ENCODE measurements around the gene LBX2.
A peak's percentile ranks its signal among the peaks of the same experiment; 100 is the strongest.

LBX2 gene

GRCh38 chr2:74499267-74499939, at the start of gene LBX2:
Gene LBX2, minus strand, starts transcription at chr2:74499603. Its CDS starts 66 bp downstream, at chr2:74499537.
- DNase-seq (ENCODE audit: low spot score) (no peak), FAIRE-seq (no peak)

GRCh38 chr2:74548285-74548899, 49.0 kb upstream of the LBX2 start:
- no peak for DNase-seq (ENCODE audit: low spot score)

GRCh38 chr2:74546004-74546403, 46.6 kb upstream of the LBX2 start:
- DNase-seq (ENCODE audit: low spot score) (no peak), FAIRE-seq (no peak)

More at GRCh38 chr2:74548285-74548899, 49.0 kb upstream of the LBX2 start:
- FAIRE-seq = no peak

- FAIRE-seq = no peak
- no peak for DNase-seq (ENCODE audit: low spot score)
These were observed 45.2 kb upstream of the LBX2 start for GRCh38 chr2:74544634-74545033.

GRCh38 chr2:74542978-74543377, 43.6 kb upstream of the LBX2 start:
- DNase-seq (ENCODE audit: low spot score) (no peak), FAIRE-seq (no peak)

GRCh38 chr2:74540291-74540690, 40.9 kb upstream of the LBX2 start:
- FAIRE-seq = no peak
- DNase-seq (ENCODE audit: low spot score) = no peak

GRCh38 chr2:74538881-74539339, 39.5 kb upstream of the LBX2 start:
- FAIRE-seq = no peak
- DNase-seq (ENCODE audit: low spot score) = no peak

GRCh38 chr2:74537140-74537539, 37.7 kb upstream of the LBX2 start:
- DNase-seq (ENCODE audit: low spot score) (no peak), FAIRE-seq (no peak)

- DNase-seq (ENCODE audit: low spot score) (no peak), FAIRE-seq (no peak)
These were observed 37.0 kb upstream of the LBX2 start for GRCh38 chr2:74536166-74536950.

- DNase-seq (ENCODE audit: low spot score) (no peak), FAIRE-seq (no peak)
These were observed 36.1 kb upstream of the LBX2 start for GRCh38 chr2:74535440-74535965.

- DNase-seq (ENCODE audit: low spot score) (no peak), FAIRE-seq (no peak)
These were observed 35.0 kb upstream of the LBX2 start for GRCh38 chr2:74534411-74534810.

GRCh38 chr2:74533464-74533863, 34.1 kb upstream of the LBX2 start:
- FAIRE-seq = no peak

GRCh38 chr2:74532222-74532621, 32.8 kb upstream of the LBX2 start:
- no peak for FAIRE-seq
- DNase-seq (ENCODE audit: low spot score) = no peak

More at GRCh38 chr2:74533464-74533863, 34.1 kb upstream of the LBX2 start:
- DNase-seq (ENCODE audit: low spot score) = no peak

GRCh38 chr2:74531666-74532065, 32.3 kb upstream of the LBX2 start:
- DNase-seq (ENCODE audit: low spot score) (no peak), FAIRE-seq (no peak)

- DNase-seq (ENCODE audit: low spot score) (peak; percentile 59), FAIRE-seq (no peak)
These were observed 31.1 kb upstream of the LBX2 start for GRCh38 chr2:74530239-74531187.

- DNase-seq (ENCODE audit: low spot score) (peak; percentile 100), FAIRE-seq (peak; percentile 35)
These were observed 30.2 kb upstream of the LBX2 start, which contains the start of the genes AUP1 and HTRA2 for GRCh38 chr2:74529357-74530238. Gene AUP1, minus strand, starts transcription at chr2:74529706. Its CDS starts 77 bp downstream, at chr2:74529629. Gene HTRA2, plus strand, starts transcription at chr2:74529933. Its CDS starts 74 bp downstream, at chr2:74530007.

GRCh38 chr2:74528600-74529356, 29.4 kb upstream of the LBX2 start:
- DNase-seq (ENCODE audit: low spot score) (peak; percentile 30), FAIRE-seq (no peak)

GRCh38 chr2:74527741-74528140, 28.3 kb upstream of the LBX2 start:
- DNase-seq (ENCODE audit: low spot score) (no peak), FAIRE-seq (no peak)

Data from urothelium cell line (cell line).